Tibial nerve (tissue), 4 donors: Measurements from ENCODE around the gene ZNF768.

Source experiments
- CTCF ChIP-seq, 5 experiments: fragments of 200-600 bp in 3 of 5; fragments of 450-650 bp in 2 of 5; sonication (generic) in 3 of 5; IDR thresholded peaks; one replicate each; pipeline ENCODE4 v1.5.1; 2016 to 2019; ENCODE audit warnings: antibody characterized with exemption in 5 of 5, mild to moderate bottlenecking in 3 of 5, moderate library complexity in 2 of 5
- EP300 ChIP-seq, 2 donors: sonication (generic); formaldehyde crosslinking; IDR thresholded peaks; one replicate each; pipeline ENCODE4 v1.6.1; 2017; ENCODE audit warnings: antibody characterized with exemption in 2 of 2, mild to moderate bottlenecking in 1 of 2
- POLR2A ChIP-seq, 2 donors: fragments of 450-650 bp; IDR thresholded peaks; one replicate each; pipeline ENCODE4 v1.6.1; 2017; ENCODE audit warnings: antibody characterized with exemption in 2 of 2, mild to moderate bottlenecking in 2 of 2, moderate library complexity in 2 of 2

- TF ChIP-seq CTCF (IDR thresholded peaks at IDR 0.05) (no peak), EP300 (IDR thresholded peaks at IDR 0.05) (no peak), POLR2A (IDR thresholded peaks at IDR 0.05) (no peak)
These were observed 4.0 kb upstream of the ZNF768 start for GRCh38 chr16:30530163-30531037.
